Stimulated activated CD4-positive, alpha-beta T cell treated with anti-CD3 and anti-CD28 coated beads, Interleukin-2, amount 100 ng/mL, for 4 hours (primary cell): ENCODE results near the gene ARID4B.
A peak's percentile ranks its signal among the peaks of the same experiment; 100 is the strongest.
"Not testable (repeated sequence)": the region's sequence is repeated elsewhere in the genome, so short reads cannot be mapped to it uniquely, and the experiment has no call there.

Source experiments
- DNase-seq: peaks from one replicate; pipeline ENCODE4 v3.0.0-alpha.2; 2020; ENCODE audit warnings: low read depth

Gene ARID4B

GRCh38 chr1:235327559-235328270, at the start of gene ARID4B:
ARID4B (minus strand) TSS chr1:235328179; CDS start chr1:235326919, 1,260 bp downstream.
- peak; percentile 27 for DNase-seq

- DNase-seq, result no peak
Observed at GRCh38 chr1:235375919-235376605, 48.1 kb upstream of the ARID4B start.

GRCh38 chr1:235369802-235370201, 41.8 kb upstream of the ARID4B start:
- no peak for DNase-seq

GRCh38 chr1:235368428-235368827, 40.4 kb upstream of the ARID4B start:
- DNase-seq, result no peak

- peak; percentile 72 for DNase-seq
Observed at GRCh38 chr1:235367000-235367908, 39.3 kb upstream of the ARID4B start, which contains the start of gene TBCE. TBCE (plus strand) TSS chr1:235367427; CDS start chr1:235380050, 12,623 bp downstream.

- no peak for DNase-seq
Observed at GRCh38 chr1:235366286-235366685, 38.3 kb upstream of the ARID4B start.

- DNase-seq, result not testable (repeated sequence)
Observed at GRCh38 chr1:235364189-235364588, 36.2 kb upstream of the ARID4B start.

- DNase-seq, result no peak
Observed at GRCh38 chr1:235358899-235359298, 30.9 kb upstream of the ARID4B start.

- DNase-seq, result no peak
Observed at GRCh38 chr1:235357485-235358373, 29.8 kb upstream of the ARID4B start.

- no peak for DNase-seq
Observed at GRCh38 chr1:235351898-235352297, 23.9 kb upstream of the ARID4B start.

- DNase-seq, result no peak
Observed at GRCh38 chr1:235351441-235351840, 23.5 kb upstream of the ARID4B start.

GRCh38 chr1:235343726-235344125, 15.7 kb upstream of the ARID4B start:
- no peak for DNase-seq

GRCh38 chr1:235342471-235342870, 14.5 kb upstream of the ARID4B start:
- no peak for DNase-seq

- DNase-seq, result no peak
Observed at GRCh38 chr1:235342039-235342438, 14.1 kb upstream of the ARID4B start.

GRCh38 chr1:235341334-235341733, 13.4 kb upstream of the ARID4B start:
- no peak for DNase-seq

- no peak for DNase-seq
Observed at GRCh38 chr1:235339746-235340145, 11.8 kb upstream of the ARID4B start.

- no peak for DNase-seq
Observed at GRCh38 chr1:235336903-235337302, 8.9 kb upstream of the ARID4B start.

GRCh38 chr1:235331401-235331800, 3.4 kb upstream of the ARID4B start:
- DNase-seq, result no peak

GRCh38 chr1:235330918-235331285, 2.9 kb upstream of the ARID4B start:
- DNase-seq, result no peak

GRCh38 chr1:235329139-235329902, 1.3 kb upstream of the ARID4B start:
- peak; percentile 26 for DNase-seq
